ENCODE measurements around the gene AGO4. TPM values are rescaled to one million over a fixed set of nuclear protein-coding genes. Genes with fewer than 3 reads are reported as not detected.
"Not testable (repeated sequence)": the region's sequence is repeated elsewhere in the genome, so short reads cannot be mapped to it uniquely, and the experiment has no call there.

The AGO4 gene
- total and polyA plus RNA-seq, 8 donors, result 2.9 to 38.6 (median 8.9) TPM

GRCh38 chr1:35866991-35867390 lies 59.2 kb downstream of the AGO4 start:
- WGBS, 5 donors, result 71 to 88% (median 75%) methylated on average over 3 of the region's 3 CpGs
- H3K27me3 ChIP-seq, result no peaks in the 10 kb centered on the region
- H3K4me3 ChIP-seq, result no peak overlapping the region
- no peak for DNase-seq
- no peaks in the 10 kb centered on the region for H3K36me3 ChIP-seq
- no peaks in the 10 kb centered on the region for H3K4me1 ChIP-seq
- no peak overlapping the region for H3K27ac ChIP-seq
- TF ChIP-seq, protein P1, sequence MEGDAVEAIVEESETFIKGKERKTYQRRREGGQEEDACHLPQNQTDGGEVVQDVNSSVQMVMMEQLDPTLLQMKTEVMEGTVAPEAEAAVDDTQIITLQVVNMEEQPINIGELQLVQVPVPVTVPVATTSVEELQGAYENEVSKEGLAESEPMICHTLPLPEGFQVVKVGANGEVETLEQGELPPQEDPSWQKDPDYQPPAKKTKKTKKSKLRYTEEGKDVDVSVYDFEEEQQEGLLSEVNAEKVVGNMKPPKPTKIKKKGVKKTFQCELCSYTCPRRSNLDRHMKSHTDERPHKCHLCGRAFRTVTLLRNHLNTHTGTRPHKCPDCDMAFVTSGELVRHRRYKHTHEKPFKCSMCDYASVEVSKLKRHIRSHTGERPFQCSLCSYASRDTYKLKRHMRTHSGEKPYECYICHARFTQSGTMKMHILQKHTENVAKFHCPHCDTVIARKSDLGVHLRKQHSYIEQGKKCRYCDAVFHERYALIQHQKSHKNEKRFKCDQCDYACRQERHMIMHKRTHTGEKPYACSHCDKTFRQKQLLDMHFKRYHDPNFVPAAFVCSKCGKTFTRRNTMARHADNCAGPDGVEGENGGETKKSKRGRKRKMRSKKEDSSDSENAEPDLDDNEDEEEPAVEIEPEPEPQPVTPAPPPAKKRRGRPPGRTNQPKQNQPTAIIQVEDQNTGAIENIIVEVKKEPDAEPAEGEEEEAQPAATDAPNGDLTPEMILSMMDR (IDR thresholded peaks at IDR 0.05), result no peak
- no peak for TF ChIP-seq POLR2A (IDR thresholded peaks at IDR 0.05)
- TF ChIP-seq POLR2AphosphoS5 (IDR thresholded peaks at IDR 0.05), result no peak
- TF ChIP-seq EP300 (IDR thresholded peaks at IDR 0.05), result no peak
- intact Hi-C loops (cut with DNase I; ENCODE audit: low total_unique reads), result no loop called here
- no peaks in the 10 kb centered on the region for H3K9me3 ChIP-seq

DNA sequence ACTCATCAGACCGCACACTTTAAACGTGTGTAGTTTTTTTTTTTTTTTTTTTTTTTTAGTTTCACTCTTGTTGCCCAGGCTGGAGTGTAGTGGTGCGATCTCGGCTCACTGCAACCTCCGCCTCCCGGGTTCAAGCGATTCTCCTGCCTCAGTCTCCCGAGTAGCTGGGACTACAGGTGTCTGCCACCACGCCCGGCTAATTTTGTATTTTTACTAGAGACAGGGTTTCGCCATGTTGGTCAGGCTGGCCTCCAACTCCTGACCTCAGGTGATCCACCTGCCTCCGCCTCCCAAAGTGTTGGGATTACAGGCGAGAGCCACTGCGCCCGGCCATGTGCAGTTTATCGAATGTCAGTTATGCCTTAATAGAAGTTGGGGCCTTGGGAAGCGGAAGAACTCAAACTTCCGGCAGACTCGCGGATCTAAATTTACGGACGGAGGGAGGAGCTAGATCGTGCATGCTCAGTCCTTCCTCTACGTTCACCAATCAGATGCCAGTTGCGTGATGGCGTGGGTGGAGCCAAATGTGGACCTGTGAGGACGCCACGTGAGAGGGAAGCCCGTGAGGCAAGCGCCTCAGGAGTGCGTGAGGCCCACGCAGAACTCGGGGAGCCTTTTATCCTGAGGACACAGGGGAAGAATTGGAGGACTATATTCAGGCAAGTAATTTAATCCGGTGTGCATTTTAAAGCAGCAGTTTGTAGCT lies 61.6 kb downstream of the AGO4 start:
- H3K4me1 ChIP-seq; H3K36me3 ChIP-seq; H3K27ac ChIP-seq; intact Hi-C loops (cut with DNase I; ENCODE audit: low total_unique reads); DNase-seq; H3K4me3 ChIP-seq; H3K27me3 ChIP-seq; H3K9me3 ChIP-seq: not testable (repeated sequence)
- WGBS, 5 donors, result 88 to 91% (median 90%) methylated on average over 31 to 34 of the region's 34 CpGs

DNA sequence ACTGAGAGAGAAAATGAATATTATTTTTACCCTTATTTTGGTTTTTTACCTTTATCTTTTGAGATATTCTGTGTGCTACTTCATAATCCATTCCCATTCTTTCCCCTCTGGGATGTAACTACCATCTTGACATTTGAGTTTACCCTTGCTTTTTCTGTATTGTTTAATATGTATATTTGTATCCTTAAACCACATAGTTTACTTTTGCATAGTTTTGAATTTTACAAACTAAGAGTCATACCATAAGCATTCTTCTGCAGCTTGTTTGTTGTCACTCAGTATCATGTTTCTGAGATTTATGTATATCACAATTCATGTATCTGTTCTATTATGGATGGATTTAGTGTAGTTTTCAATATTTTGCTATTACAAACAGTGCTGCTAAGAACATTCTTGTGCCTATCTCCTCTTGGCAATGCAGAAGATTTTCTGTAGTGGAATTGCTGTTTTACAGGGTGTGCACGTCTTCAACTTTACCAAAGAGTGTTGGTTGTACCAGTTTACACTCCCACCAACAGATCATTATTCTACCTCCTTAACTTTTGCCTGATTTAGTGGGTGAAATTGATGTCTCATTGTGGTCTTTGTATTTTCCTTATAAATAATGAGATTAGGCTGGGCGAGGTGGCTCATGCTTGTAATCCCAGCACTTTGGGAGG lies 63.0 kb downstream of the AGO4 start:
- Histone ChIP-seq H3K36me3 (no peaks in the 10 kb centered on the region), H3K27me3 (no peaks in the 10 kb centered on the region), H3K4me3 (no peak overlapping the region), H3K27ac (no peak overlapping the region), H3K4me1 (no peaks in the 10 kb centered on the region), H3K9me3 (no peaks in the 10 kb centered on the region)
- DNase-seq, result no peak
- intact Hi-C loops (cut with DNase I; ENCODE audit: low total_unique reads), result no loop called here
- no peak for TF ChIP-seq EP300 (IDR thresholded peaks at IDR 0.05)
- TF ChIP-seq POLR2AphosphoS5 (IDR thresholded peaks at IDR 0.05), result no peak
- TF ChIP-seq, protein P1 (IDR thresholded peaks at IDR 0.05), result no peak
- no peak for TF ChIP-seq POLR2A (IDR thresholded peaks at IDR 0.05)
- 70 to 93% (median 87%) methylated on average over 2 of the region's 2 CpGs for WGBS, 5 donors

GRCh38 chr1:35873243-35873750 lies 65.5 kb downstream of the AGO4 start:
- Histone ChIP-seq H3K9me3 (no peaks in the 10 kb centered on the region), H3K4me3 (no peak overlapping the region), H3K27me3 (no peaks in the 10 kb centered on the region), H3K36me3 (no peaks in the 10 kb centered on the region), H3K4me1 (no peaks in the 10 kb centered on the region), H3K27ac (no peak overlapping the region)
- intact Hi-C loops (cut with DNase I; ENCODE audit: low total_unique reads), result no loop called here
- no peak for DNase-seq
- WGBS, 5 donors, result 73 to 89% (median 81%) methylated on average over 4 of the region's 4 CpGs
- no peak for TF ChIP-seq POLR2AphosphoS5 (IDR thresholded peaks at IDR 0.05)
- TF ChIP-seq POLR2A (IDR thresholded peaks at IDR 0.05), result no peak
- TF ChIP-seq, protein P1 (IDR thresholded peaks at IDR 0.05), result no peak
- no peak for TF ChIP-seq EP300 (IDR thresholded peaks at IDR 0.05)

DNA sequence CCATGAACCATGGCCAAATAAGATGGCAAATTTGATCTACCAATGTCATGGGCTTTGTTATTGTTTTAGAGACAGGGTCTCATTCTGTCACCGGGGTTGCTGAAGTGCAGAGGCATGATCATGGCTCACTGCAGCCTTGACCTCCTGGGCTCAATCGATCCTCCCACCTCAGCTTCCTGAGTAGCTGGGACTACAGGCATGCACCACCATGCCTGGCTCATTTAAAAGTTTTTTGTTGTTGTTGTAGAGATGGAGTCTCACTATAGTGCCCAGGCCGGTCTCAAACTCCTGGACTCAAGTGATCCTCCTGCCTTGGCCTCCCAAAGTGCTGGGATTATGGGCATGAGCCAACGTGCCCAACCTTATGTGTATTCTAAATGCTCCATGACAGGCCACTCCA lies 66.3 kb downstream of the AGO4 start:
- 84 to 88% (median 85%) methylated on average over 4 of the region's 4 CpGs for WGBS, 5 donors
- H3K4me1 ChIP-seq; H3K36me3 ChIP-seq; intact Hi-C loops (cut with DNase I; ENCODE audit: low total_unique reads); H3K4me3 ChIP-seq; H3K9me3 ChIP-seq; H3K27ac ChIP-seq; H3K27me3 ChIP-seq; DNase-seq: not testable (repeated sequence)
